Left renal pelvis (tissue), 4 donors: ENCODE measurements around the gene RTKN. TPM values are rescaled to one million over a fixed set of nuclear protein-coding genes. Genes with fewer than 3 reads are reported as not detected.

Experiments used
- DNase-seq, 4 donors: peaks; one replicate each; pipeline ENCODE4 v3.0.0-alpha.2; 2013; ENCODE audit warnings: low read depth in 4 of 4, low spot score in 3 of 4
- polyA plus RNA-seq, 4 donors: library from polyadenylated mRNA; unstranded; fragments of 120-200 nt; gene quantifications; one replicate each; pipeline ENCODE4 v1.2.1, GENCODE V29; 2013; ENCODE audit not compliant: insufficient read length in 4 of 4

RTKN gene
- polyA plus RNA-seq, 4 donors, result 36.1 to 85.3 (median 56.9) TPM

DNA sequence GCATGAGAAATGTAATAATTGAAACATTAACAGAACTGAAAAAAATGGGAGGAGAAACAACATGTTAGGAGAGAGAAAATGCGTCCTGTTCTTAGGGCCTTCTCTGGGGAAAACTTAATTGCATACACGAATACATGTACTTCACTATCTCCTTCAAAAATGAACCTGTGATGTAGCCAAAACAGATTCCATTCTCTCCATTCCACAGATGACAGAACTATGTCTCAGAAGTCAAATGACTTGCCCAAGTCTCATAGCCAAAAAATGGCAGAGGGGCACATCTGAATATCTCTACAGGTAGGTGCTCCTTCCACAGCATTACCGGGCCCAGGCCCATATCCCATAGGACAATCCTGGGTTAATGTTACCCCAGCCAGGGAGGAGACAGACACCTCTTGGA lies 57.7 kb downstream of the RTKN start:
- DNase-seq, result no peak

DNA sequence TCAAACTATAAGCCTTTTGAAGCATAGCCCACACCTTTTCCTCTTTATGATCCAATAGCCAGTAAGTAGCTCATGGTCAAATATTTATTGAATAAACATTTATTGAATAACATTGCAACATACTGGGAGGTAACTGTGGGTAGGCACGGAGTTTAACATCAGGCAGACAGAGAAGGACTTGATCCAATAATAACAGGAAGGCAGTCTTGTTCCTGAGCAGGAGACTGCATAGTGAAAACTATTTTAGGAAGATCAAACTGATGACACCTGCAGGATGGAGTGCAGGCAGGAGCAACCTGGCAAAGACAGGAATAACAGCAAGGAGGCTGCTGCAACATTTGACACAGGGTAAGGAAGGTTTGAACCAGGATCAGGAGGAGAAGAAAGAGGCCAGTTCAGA lies 58.5 kb downstream of the RTKN start:
- no peak for DNase-seq

DNA sequence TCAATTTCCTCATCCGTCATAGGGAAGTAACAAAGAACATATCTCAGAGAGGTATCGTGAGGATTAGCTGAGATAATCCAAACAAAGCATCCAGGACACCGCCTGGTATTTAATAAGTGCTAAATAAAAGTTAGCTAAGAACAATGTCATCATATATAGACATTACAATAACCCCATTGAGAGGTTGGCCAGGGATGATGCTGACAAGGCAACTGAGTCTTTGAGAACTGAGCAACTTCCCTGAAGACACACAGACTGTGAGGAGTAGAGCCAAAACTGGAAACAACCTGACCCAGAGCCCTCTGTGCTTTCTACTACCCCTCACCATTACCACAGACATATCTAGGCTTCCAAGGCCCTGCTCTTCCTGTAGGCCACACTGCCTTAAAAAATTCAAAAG lies 60.0 kb downstream of the RTKN start:
- DNase-seq, result no peak

DNA sequence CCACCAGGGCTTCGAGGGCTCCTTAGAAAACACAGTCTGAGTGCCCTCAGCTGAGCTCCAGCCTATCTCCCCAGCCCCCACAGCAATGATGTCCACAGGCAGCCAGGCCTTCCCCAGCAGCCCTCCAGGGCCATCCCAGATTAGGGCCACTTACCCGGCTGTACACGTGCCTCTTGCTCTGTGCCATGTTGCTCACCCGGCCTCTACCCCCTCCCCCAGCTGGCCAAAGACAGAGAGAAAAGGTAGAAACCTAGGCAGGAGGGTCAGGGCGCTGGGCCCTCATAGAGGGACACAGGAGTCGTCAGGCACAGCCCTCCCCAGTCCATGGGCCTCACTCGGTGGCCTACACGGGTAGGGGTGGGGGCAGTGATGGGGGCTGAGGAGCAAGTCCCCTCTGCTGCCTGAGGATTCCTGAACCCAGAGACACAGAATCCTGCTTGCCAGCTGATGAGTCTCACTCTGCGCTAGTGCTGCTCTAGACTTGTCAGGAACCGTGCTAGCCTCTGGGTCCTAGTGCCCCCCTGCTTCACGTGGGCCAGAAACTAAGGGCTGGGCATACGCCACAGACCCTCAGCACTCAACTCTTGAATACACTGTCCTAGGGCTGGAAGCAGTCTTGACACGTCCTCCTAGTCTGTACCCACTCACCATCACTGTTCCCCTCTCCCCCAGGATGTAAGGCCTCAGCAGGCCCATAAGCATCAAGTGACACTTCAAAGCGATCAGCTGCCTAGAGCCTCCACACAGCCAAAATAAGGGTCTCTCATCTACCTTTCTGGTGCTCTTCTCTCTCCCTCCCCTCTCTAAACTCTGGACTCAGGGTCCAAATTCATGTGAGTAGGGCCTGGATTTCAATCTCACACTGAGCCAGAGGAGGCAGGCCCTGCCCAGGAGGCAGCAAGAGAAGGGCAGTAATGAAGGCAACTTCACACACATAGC lies 61.6 kb downstream of the RTKN start, which contains the start of gene DCTN1:
TSS of gene DCTN1 (minus strand) at position 461 of the 939 bp plus-strand sequence. CDS start at position 187, 274 bp downstream.
- peak in 2 of 4 donors; percentile 28 to 54 for DNase-seq

DNA sequence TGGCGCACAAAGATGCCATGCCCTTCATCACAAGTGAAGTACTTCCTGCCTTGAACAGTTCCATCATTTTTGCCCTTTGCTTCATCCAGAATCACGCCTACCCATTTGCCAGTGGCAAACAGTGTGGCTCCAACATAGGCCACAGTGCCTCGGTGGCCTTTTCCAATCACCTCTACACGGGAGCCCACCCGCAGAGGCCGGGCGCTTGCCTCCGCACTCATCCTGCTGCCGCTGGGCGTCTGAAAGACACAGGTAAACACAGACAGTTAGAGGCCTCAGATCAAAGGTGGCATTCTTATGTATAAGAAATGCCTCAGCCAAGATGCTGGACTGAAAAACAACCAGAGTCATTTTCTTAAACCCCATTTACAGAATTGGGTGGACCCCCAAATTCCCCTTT lies 63.7 kb downstream of the RTKN start:
- no peak for DNase-seq

DNA sequence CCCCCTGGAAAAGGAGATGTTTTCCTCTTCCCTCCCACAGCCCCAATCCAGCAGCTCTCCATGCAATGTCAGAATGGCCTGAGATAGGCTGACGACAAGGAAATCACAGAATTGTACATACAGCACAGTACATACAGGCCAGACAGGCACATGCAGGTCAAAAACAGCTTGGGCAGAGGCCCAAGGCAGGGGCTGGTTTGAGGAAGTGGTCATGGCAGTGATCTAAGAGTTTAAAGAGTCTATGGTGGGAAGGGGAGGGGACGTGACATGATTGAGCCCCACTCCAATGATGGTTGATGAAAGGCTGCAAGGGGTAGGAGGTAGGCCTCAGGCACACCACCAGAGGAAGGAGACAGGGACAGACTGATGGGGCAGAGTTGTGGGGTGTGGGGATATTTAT lies 65.9 kb downstream of the RTKN start:
- DNase-seq, result no peak

Other genes starting within 250 kb of the RTKN start
- 10 to 100 TPM; 26.2 to 30.1 (median 29.4) TPM for gene MTHFD2, start 243.3 kb downstream of the RTKN start, polyA plus RNA-seq
- gene SLC4A5, start 98.5 kb downstream of the RTKN start, polyA plus RNA-seq, result 1 to 10 TPM; 1.5 to 3.4 (median 2.3) TPM
- gene DCTN1, start 61.6 kb downstream of the RTKN start, polyA plus RNA-seq, result 100 to 1,000 TPM; 112 to 156 (median 146) TPM
- 1 to 10 TPM; 4.6 to 9.0 (median 6.4) TPM for gene C2orf81, start 20.3 kb downstream of the RTKN start, polyA plus RNA-seq
- 10 to 100 TPM; 25.2 to 42.7 (median 36.2) TPM for gene WDR54, start 20.2 kb downstream of the RTKN start, polyA plus RNA-seq
- gene INO80B, start 13.2 kb upstream of the RTKN start, polyA plus RNA-seq, result 10 to 100 TPM; 14.6 to 31.8 (median 21.2) TPM
- 100 to 1,000 TPM in 2 of 4 donors, 10 to 100 TPM in 2; 68.7 to 119 (median 98.4) TPM for gene WBP1, start 16.5 kb upstream of the RTKN start, polyA plus RNA-seq
- 10 to 100 TPM; 34.6 to 66.6 (median 49.1) TPM for gene MOGS, start 23.4 kb upstream of the RTKN start, polyA plus RNA-seq
- 10 to 100 TPM; 29.5 to 57.5 (median 40.3) TPM for gene MRPL53, start 30.7 kb upstream of the RTKN start, polyA plus RNA-seq
- 10 to 100 TPM in 3 of 4 donors, 1 to 10 TPM in 1; 7.5 to 16.7 (median 11.2) TPM for gene CCDC142, start 41.1 kb upstream of the RTKN start, polyA plus RNA-seq
- gene TTC31, start 41.1 kb upstream of the RTKN start, polyA plus RNA-seq, result 10 to 100 TPM; 24.5 to 40.3 (median 29.3) TPM
- 1 to 10 TPM; 1.3 to 5.4 (median 2.4) TPM for gene LBX2, start 57.7 kb upstream of the RTKN start, polyA plus RNA-seq
- gene PCGF1, start 65.8 kb upstream of the RTKN start, polyA plus RNA-seq, result 10 to 100 TPM; 23.7 to 34.9 (median 27.0) TPM
- gene TLX2, start 72.5 kb upstream of the RTKN start, polyA plus RNA-seq, result under 1 TPM in 2 of 4 donors, not detected in 2; 0.08 to 0.23 TPM
- gene DQX1, start 84.3 kb upstream of the RTKN start, polyA plus RNA-seq, result under 1 TPM; 0.16 to 0.35 (median 0.29) TPM
- 100 to 1,000 TPM in 2 of 4 donors, 10 to 100 TPM in 2; 84.6 to 125 (median 102) TPM for gene AUP1, start 87.8 kb upstream of the RTKN start, polyA plus RNA-seq
- gene HTRA2, start 88.0 kb upstream of the RTKN start, polyA plus RNA-seq, result 10 to 100 TPM; 27.5 to 35.0 (median 30.7) TPM
- 10 to 100 TPM in 1 of 4 donors, 1 to 10 TPM in 3; 9.2 to 11.4 (median 9.6) TPM for gene LOXL3, start 112.0 kb upstream of the RTKN start, polyA plus RNA-seq
- gene DOK1, start 112.8 kb upstream of the RTKN start, polyA plus RNA-seq, result 10 to 100 TPM in 1 of 4 donors, 1 to 10 TPM in 3; 7.4 to 10.3 (median 8.4) TPM
- gene M1AP, start 206.4 kb upstream of the RTKN start, polyA plus RNA-seq, result 1 to 10 TPM in 2 of 4 donors, under 1 TPM in 2; 0.41 to 1.3 (median 0.81) TPM
- 1 to 10 TPM; 6.2 to 7.2 (median 6.8) TPM for gene SEMA4F, start 212.3 kb upstream of the RTKN start, polyA plus RNA-seq